ENCODE results near the gene RASL11A.

DNA sequence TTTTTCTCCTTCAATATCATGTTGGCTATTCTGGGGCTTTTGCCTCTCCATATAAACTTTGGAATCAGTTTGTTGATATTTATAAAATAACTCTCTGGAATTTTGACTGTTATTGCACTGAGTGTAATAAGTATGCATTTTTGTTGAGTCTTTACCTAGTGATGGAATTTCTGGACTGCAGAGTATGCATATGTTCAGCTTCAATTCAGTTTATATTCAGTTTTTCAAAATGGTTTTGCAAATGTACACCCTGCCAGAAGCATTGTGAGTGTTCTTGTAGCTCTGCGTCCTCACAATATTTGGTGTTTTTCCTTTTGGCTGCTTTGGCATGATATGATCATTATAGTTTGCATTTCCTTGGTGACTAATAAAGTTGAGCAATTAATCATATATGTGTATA is 43.1 kb downstream of the RASL11A start:
- TF ChIP-seq, protein P1, sequence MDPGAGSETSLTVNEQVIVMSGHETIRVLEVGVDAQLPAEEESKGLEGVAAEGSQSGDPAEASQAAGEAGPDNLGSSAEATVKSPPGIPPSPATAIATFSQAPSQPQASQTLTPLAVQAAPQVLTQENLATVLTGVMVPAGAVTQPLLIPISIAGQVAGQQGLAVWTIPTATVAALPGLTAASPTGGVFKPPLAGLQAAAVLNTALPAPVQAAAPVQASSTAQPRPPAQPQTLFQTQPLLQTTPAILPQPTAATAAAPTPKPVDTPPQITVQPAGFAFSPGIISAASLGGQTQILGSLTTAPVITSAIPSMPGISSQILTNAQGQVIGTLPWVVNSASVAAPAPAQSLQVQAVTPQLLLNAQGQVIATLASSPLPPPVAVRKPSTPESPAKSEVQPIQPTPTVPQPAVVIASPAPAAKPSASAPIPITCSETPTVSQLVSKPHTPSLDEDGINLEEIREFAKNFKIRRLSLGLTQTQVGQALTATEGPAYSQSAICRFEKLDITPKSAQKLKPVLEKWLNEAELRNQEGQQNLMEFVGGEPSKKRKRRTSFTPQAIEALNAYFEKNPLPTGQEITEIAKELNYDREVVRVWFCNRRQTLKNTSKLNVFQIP (CRISPR knock-in tag; IDR thresholded peaks at IDR 0.05; ENCODE audit: borderline replicate concordance, low read depth): no peak
- TF ChIP-seq, protein P2, sequence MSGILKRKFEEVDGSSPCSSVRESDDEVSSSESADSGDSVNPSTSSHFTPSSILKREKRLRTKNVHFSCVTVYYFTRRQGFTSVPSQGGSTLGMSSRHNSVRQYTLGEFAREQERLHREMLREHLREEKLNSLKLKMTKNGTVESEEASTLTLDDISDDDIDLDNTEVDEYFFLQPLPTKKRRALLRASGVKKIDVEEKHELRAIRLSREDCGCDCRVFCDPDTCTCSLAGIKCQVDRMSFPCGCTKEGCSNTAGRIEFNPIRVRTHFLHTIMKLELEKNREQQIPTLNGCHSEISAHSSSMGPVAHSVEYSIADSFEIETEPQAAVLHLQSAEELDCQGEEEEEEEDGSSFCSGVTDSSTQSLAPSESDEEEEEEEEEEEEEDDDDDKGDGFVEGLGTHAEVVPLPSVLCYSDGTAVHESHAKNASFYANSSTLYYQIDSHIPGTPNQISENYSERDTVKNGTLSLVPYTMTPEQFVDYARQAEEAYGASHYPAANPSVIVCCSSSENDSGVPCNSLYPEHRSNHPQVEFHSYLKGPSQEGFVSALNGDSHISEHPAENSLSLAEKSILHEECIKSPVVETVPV (CRISPR knock-in tag; IDR thresholded peaks at IDR 0.05): no peak
- TF ChIP-seq SNAI2 (CRISPR knock-in tag; IDR thresholded peaks at IDR 0.05): no peak
- TF ChIP-seq, protein P3, sequence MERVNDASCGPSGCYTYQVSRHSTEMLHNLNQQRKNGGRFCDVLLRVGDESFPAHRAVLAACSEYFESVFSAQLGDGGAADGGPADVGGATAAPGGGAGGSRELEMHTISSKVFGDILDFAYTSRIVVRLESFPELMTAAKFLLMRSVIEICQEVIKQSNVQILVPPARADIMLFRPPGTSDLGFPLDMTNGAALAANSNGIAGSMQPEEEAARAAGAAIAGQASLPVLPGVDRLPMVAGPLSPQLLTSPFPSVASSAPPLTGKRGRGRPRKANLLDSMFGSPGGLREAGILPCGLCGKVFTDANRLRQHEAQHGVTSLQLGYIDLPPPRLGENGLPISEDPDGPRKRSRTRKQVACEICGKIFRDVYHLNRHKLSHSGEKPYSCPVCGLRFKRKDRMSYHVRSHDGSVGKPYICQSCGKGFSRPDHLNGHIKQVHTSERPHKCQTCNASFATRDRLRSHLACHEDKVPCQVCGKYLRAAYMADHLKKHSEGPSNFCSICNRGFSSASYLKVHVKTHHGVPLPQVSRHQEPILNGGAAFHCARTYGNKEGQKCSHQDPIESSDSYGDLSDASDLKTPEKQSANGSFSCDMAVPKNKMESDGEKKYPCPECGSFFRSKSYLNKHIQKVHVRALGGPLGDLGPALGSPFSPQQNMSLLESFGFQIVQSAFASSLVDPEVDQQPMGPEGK (CRISPR knock-in tag; IDR thresholded peaks at IDR 0.05; ENCODE audit: borderline replicate concordance): no peak
- TF ChIP-seq TSHZ2 (CRISPR knock-in tag; IDR thresholded peaks at IDR 0.05): no peak
- TF ChIP-seq CREB5 (CRISPR knock-in tag; IDR thresholded peaks at IDR 0.05; ENCODE audit: low read depth): no peak
- TF ChIP-seq ARNTL (CRISPR knock-in tag; IDR thresholded peaks at IDR 0.05; ENCODE audit: borderline replicate concordance, low read depth): no peak
- no peak for TF ChIP-seq ISL1 (CRISPR knock-in tag; IDR thresholded peaks at IDR 0.05)
- no peak for TF ChIP-seq PPARA (CRISPR knock-in tag; IDR thresholded peaks at IDR 0.05; ENCODE audit: borderline replicate concordance)
- no peak for TF ChIP-seq RARB (CRISPR knock-in tag; IDR thresholded peaks at IDR 0.05)

All from SK-N-SH treated with all-trans-retinoic acid at 6 μM for 48 hours (cell line).